ENCODE results near the gene LDHAL6B.

The LDHAL6B gene

DNA sequence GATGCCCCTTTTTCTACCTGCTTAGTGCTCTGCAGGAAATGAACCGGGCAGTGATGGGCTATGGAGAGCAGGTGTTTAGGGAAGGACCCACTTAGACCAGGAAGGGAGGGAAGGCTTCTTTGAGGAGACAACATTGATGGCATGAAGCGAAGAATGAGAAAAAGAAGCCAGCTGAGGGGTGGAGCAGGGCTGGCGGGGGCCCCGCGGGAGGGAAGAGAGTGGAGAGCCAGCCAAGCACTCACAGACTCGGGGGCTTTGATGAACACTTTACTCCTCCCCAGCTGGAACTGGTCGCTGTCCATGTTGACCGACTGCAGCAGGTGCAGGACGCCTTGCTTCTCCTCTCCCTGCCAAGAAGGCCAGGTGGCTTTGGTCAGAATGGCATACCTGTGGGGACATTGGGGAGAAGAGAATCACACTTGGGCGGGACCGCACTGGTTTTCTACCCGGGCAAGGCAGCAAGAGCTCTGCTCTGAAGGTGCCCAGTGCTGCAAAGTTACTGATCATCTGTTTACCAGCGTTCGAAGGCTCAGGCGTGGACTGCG is 28.4 kb upstream of the LDHAL6B start:
- DNase-seq: no peak

DNA sequence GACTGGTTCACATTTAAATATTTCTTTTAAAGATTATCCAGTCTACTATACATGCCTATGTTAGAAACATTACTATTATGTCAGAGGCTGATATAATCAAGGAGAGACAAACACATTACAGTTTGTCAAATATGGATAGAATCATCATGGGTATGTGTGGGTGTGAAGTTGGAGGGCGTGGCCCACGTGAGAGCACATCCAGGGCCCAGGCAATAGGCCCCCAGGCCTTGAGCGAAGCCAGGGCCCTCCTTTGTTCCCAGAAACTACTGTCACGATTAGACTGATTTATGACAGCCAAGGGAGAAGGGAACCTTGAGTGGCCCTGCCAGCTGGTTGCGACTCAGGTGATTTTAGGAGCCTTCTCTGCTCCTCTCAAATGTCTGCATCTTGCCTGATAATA is 26.9 kb upstream of the LDHAL6B start:
- no peak for DNase-seq

DNA sequence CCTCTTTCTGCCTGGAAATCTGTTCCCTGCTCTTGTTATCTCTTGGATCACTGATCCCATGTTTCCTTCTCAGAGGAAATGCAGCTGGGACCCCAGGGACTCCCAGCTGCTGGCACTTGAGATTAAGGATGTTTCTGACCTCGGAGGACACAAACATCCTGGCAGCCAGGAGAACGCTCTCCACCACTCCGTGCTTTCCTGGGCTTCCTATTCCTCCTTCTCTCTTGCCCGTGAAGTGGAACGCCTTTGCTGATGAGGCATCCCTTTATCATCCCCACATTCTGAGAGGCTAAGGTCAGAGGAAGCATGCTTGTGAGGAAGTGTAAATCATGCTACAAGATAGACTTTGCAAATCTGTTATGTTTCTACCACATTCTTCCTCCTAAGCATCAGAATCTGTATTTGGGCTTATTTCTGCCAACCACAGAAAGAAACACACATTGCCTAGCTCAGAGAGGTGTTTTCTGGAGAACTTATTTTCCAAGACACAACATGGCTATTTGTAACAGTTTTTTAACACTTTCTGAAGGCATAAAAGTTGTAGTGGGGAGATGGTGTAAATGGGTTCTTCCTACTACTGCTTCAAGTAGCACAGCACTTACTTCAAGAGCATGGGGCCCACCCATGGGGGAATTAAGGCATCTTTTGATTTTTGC is 25.6 kb upstream of the LDHAL6B start:
- no peak for DNase-seq

DNA sequence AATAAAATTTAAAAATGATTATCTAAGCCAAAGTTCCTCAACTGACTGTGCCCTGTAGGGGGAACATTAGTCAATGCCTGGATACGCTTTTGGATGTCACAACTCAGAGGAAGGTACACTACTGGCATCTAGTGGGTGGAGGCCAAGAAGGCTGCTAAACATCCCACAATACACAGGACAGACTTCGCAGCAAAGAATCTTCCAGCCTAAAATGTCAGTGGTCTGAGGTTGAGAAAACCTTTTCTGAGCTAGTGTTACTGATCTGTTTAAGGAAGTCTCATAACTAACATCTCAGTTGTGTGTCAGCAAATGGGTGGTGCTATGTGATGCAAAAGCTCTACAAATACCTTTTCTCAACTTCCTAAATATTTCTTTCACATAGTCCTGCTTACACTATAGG is 20.9 kb upstream of the LDHAL6B start:
- no peak for DNase-seq

DNA sequence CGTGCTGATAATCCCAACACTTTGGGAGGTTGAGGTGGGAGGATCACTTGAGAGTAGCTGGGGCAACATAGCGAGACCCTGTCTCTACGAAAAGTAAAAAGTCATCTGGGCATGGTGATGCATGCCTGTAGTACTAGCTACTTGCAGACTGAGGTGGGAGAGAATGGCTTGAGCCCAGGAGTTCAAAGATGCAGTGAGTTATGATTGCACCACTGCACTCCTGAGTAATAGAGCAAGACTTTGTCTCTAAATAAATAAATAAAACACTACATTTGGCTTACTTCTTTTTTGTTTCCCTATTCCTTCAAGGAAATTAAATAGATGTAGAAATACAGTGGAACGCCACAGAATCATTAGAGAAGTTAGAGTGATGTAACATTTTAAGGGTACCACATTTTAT is 20.1 kb upstream of the LDHAL6B start:
- DNase-seq: no peak

DNA sequence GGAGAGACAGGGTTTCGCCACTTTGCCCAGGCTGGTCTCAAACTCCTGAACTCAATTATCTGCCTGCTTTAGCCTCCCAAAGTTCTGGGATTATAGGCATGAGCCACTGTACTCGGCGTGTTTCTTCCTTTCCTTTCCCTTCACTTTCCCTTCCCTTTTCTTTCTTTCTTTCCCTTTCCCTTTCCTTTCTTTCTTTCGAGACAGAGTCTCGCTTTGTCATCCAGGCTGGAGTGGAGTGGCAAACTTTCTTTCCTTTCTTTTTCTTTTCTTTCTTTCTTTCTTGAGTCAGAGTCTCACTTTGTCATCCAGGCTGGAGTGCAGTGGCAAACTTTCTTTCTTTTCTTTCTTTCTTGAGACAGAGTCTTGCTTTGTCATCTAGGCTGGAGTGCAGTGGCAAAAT is 17.4 kb upstream of the LDHAL6B start:
- no peak for DNase-seq

DNA sequence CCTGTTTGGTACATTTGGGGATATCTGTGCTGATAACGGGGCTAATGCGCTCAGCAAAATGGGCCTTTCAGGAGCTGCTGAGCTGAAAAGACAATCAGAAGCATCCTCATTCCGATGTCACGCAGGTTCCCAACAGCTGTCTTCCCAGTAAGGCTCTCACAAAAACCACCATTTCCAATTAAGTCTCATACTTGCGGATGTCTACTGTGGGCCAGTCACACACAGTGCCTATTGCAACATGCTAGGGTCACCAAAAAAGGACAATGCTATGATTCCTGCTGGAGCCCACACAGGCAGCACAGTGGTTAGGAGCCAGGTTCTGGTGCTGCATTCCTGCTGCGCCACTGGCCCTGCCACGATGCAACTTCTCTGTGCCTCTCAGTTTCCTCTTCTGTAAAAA is 16.4 kb upstream of the LDHAL6B start:
- no peak for DNase-seq

DNA sequence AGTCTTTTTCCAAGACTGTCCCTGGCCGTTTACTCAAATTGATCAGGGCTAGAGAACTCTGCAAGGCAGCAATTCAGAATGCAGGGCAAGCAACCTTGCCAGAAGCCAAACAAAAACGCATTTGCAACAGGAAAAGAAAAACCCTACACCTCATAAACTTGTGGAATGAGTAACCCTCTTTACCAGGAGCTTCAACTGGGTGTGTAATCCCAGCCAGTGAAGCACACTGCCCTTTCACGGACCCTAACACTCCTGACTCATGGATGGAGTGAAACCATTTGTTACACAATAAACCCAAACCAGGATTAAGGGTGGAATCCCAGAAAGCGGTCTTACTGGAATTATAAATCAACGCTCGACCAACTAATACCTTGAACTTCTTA is 14.8 kb upstream of the LDHAL6B start:
- DNase-seq: peak; percentile 42

DNA sequence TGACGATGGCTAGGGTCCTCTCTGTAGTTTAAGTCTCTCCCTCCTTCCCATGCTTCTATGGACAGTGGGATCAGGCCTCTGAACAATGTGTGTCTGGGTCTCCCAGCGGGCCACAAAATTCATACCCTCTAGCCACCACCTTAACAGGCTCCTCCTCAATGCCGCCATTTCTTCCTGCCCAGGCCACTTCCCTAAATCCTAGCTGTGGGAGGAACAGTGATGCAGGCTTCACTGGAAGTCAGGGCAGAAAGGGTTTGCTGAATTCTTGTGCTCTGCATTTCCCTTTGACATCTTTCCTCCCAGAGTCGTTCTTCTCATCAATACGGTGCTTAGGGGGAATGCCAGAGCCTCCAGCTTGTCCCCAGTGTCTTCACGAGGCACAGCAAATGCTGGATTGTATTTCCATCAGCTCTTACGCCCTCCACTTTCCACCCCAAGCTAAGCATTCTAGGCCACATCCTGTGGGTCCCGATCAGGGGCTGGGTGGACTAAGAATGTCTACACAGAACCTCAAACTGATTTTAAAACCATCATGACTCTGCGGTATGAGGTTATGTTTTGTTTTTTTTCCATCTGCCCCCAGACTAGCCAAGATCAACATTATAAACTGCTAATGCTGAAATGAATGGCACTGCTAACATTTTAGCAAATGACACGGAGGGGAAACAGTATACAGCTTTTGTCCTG is 11.9 kb upstream of the LDHAL6B start:
- DNase-seq: no peak

DNA sequence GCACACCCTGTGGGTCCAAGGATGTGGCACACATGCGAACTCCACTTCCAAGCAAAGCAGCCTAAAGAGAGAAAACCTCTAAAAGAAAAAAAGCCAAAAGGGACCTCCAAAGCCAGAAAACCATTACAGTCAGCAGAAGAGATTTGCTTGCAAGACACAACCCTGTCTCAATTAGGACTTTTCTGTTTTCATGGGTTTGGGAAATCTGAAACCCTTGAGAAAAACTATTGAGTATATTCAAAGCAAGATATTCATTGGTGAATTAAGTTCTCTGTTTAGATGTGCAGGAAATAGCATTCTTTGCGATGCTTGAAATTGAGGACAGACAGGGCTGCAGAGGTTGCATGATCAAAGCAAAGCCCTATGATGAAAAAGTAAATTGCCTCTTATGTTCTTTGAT is 10.2 kb upstream of the LDHAL6B start:
- DNase-seq: no peak

DNA sequence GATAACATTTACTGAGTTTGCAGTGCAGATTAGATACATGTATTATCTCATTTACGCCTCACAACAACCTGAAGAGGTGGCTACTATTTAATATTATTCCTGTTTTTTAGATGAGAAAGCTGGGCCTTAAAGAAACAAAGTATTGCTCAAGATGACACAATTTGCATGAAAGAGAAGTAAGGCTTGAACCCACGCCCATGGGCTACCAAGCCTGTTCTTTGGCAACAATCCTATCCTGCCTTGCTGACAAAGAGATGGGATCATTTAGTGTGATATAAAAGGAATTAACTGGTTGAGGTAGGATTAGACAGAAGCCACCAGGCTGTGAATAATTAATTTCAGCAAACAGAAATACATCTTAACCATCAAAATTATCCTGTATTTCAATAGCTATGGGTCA is 9.2 kb upstream of the LDHAL6B start:
- no peak for DNase-seq

DNA sequence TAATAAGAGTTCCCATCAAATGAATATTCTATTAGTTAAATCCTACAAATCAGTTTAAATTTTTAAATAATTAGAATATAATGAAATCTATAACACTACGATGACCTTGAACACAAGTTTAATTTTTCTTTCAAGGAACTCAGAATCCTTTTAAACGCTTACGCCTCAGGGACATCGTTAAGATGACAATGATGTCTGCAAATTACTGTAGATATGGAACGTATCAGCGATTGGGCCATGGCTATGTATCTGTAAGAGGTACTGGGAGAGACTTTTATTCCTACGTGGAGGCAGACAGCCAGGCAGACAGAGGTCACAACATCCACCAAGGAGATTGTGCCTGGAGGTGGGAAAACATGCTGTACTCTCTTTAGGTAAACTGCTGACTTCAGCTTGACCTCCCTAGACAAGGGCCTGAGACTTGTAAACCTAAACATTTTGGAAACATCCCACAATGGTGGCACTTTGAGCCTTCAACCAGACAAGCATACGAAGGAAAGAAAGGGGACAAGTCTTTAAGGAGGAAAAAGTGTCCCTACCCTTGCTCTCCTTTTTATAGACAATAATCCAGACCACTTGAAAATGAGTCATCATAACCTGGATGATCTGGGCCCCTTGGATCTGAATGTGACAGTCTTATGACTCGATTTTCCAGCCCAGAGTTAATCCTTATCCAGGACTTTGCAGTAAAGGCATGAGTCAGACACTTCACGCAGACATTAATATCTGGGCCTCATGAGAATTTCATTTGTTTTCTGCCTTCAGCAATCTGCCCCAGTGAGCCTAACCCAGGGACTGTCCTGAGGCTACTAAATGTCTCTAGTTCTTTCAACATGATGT is 6.8 kb upstream of the LDHAL6B start:
- DNase-seq: peak; percentile 51

DNA sequence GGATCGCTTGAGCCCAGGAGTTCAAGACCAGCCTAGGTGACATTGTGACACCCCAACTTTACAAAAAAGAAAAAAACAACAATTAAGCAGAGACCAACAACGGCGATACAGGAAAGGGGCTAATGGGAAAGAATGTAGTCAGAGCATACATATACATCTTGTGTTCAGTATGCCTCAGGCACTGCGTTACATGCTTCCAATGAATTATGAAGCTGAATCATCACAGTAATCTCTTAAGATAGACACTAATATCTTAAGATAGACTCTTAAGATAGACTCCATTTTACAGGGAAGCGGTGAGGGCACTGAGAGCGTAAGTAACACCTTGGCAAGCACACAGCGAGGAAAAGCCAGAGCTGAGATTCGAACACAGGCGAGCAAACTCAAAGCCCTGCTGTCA is 6.1 kb upstream of the LDHAL6B start:
- DNase-seq: no peak

DNA sequence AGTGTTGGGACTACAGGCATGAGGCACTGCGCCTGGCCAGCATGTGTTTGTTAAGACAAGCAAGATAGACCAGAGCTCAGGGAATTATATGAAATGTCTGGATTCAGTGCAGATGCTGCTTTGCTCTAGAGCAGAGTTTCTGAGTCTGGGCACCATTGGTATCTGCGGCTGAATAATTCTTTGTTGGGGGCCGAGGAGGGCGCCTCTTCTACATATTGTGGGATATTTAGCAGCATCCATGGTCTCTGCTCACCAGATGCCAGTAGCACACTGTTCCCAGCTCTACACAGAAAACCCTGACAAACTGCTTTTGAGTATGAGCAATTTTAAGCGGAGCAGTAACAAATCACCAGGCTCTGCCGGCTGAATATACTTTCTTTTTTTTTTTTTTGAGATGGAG is 3.6 kb upstream of the LDHAL6B start:
- no peak for DNase-seq

DNA sequence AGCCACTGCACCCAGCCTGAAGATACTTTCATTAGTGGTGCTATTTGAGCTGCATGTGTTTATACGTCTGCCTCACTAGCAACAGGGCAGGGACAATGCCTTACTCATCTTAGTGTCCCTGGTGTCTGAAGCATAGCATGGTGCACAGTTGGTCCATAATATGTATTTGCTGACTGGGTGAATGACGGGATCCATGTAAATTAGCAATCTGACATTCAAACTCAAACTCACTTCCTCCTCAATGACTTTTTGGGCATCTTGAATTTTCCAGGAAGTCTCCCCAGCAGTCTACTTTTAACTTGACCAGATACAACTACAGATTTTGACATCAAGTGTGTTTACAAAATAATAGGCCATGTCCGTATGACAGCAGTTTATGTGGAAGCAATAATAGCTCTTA is 3.0 kb upstream of the LDHAL6B start:
- DNase-seq: no peak

DNA sequence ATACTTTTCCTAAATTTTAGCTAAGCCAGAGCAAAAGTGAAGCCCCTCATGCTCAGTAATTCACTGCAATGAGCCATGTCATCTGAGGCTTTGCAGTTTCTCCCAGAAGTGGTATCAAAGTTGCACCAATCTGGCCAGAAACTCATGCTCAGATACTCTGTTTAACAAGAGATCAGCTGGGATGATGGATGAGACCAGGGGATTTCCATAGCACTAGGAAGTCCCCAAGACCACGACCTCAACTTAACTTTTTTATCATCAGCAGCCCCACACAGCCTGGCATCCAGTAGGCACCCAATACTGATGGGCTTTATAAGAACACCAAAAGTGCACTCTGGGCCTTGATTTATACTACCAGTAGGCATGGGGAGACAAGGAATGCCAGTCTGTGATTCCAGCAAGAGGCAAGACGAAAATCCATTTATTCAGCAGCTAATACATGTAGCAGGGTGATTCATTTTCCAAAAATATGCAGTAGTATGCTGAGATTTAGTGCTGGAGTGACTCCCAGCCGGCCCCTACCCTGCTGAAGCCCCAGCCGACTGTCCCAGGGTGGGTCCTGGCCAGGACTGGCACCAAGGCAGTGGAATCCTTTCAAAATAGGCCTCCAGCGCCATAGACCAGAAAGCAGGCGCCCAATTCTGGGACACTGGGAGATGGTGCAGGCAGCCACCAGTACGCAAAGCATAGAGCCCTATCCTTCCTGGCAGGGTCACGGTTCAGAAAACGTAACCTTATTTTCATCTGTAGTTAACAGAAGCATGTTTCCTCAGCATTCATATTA is 612 bp upstream of the LDHAL6B start:
- DNase-seq: no peak

DNA sequence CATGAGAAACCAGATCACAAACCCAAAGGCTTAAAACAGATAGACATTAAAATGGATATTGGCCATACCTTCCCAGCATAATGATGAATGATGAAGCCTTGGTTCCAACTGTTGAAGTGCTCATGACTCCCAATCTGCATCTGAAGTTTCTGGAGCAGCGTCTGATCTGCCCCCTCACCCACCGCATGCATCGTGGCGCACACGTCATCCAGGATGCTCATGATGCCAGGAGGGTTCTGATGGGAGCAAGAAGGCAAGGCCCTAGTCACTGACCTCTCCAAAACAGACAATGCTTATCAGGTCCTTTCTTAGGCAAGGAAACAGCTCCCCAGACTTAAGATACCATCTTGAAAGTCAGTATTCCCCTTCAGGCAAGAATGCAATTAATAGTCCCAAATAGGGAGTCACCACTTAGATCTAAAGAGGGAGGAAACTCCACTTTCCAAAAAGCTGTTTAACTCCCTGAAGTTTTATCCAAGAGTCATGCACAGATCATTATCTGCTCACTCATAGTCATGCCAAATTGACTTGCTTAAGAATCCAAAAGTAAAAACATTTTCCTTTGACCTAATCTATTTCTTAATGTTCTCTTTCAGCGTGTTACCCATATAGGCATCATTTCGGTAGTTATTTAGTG is 2.1 kb downstream of the LDHAL6B start:
- no peak for DNase-seq

DNA sequence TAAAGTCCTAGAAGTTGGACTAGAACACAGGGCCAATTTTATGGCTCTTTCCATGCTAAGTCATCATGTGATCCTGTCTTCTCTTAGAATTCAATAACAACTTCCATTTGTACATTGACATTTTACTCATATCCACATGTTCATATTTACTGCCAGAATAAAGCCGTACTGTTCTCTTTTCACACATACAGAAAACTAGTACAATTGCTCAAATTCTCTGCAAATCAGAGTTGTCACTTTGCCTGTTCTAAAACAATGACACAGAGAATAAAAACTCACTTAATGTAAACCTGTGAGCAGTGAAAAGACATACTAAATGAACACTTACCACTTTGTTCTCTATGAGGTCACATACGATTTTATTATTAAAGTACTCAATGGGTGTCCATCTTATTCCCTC is 3.5 kb downstream of the LDHAL6B start:
- no peak for DNase-seq

DNA sequence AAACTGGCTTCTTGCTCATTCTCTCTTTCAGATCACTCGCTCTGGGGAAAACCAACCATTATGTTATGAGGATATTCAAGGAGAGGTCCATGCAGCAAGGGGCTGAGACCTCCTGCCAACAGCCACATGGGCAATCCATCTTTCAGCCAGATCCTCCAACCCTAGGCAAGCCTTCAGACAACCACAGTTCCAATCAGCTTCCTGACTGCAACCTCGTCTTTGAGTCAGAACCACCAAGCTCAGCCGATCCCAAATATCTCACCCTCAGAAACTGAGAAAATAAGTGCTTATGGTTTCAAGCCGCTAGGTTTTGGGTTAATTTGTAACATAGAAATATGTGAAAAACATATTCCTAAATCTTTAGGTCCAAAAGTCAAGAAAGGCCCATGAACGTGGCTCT is 10.3 kb downstream of the LDHAL6B start:
- no peak for DNase-seq

DNA sequence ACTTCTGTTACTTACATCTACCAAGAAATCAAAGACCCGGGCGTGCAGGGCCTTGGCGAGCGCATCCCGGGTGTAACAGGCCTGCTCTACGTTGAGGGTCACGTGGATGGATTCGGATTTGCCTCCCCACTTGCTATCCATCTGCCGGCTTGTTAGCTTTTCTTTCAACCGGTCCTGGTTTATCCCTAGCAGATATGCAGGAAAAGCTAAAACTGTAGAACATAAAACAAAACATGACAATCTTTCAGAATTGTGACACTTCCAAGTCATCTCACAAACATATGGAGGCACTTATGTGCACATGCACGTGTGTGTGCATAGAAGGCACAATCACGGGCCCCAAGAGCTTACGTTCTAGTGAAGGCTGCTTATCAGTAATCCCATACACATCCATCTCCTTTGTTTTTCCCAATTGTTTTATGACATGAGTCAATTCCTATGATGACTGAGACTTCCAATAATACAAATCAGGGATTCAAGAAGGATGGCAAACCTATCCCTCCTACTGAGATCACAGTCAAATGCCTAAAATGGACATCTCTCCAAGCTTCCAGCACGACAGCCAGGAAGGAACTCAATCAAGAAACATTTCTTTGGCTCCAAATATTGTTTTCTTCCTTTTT is 11.3 kb downstream of the LDHAL6B start:
- no peak for DNase-seq

DNA sequence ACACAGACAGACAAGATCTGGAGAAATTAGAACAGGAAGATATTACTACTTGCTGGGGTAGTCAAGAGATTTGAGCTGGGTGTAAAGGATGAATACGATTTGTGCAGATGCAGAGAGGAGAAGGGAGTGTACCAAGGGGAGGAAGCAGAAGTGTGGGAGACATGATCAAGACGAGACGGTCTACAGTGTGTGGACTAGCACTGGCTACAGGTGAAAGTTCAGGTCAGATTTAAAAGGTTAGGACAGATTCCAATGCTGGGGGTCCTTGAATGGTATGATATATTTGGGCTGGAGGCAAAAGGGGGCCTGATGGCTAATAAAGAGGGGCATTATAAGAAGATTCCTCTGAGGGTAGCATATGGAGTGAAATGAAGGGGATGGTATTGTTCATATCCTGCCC is 12.1 kb downstream of the LDHAL6B start:
- no peak for DNase-seq

Data from T1000 (cell line).